B cell (primary cell): ENCODE measurements around the gene ACSM6. TPM values are rescaled to one million over a fixed set of nuclear protein-coding genes. Genes with fewer than 3 reads are reported as not detected.

Source experiments
- ATAC-seq: fragments of 200-7000 bp; cut with Tn5 transposase; one replicate; pipeline ENCODE4 v1.10.0; 2021; ENCODE audit warnings: low read depth, mild to moderate bottlenecking, moderate number of reproducible peaks, moderate library complexity
- CTCF ChIA-PET: fragments of 350-600 bp; sonication (Branson Sonifier 250); formaldehyde crosslinking; loops from one replicate; lab custom pipeline; 2021; ENCODE audit warnings: antibody characterized with exemption, inconsistent platforms; lab: Charles Lee
- POLR2A ChIA-PET: fragments of 350-600 bp; sonication (Branson Sonifier 250); formaldehyde crosslinking; loops from one replicate; lab custom pipeline; 2021; ENCODE audit warnings: antibody characterized with exemption; lab: Charles Lee
- DNase-seq: peaks from one replicate; pipeline ENCODE4 v3.0.0; 2013
- H2AFZ ChIP-seq: 2 replicates; pipeline ENCODE4 v1.6.1; 2012; ENCODE audit warnings: mild to moderate bottlenecking, low read depth, low read length; ENCODE audit not compliant: insufficient read depth, poor library complexity, severe bottlenecking
- H3K27ac ChIP-seq, 2 donors: 1 replicate in 1 of 2; 2 replicates in 1 of 2; pipeline ENCODE4 v1.5.1; 2012 to 2013; ENCODE audit warnings: low read length in 2 of 2, mild to moderate bottlenecking in 2 of 2, moderate library complexity in 1 of 2
- H3K27me3 ChIP-seq, 4 experiments: fragments of 200-600 bp in 1 of 4; sonication (generic) in 1 of 4; replicated peaks in 1 of 4; 1 replicate in 2 of 4; 2 replicates in 2 of 4; pipeline versions ENCODE4 v1.6.1 to v1.7.0; 2013 to 2016; ENCODE audit warnings: low read length in 3 of 4, mild to moderate bottlenecking in 2 of 4, mixed read lengths in 1 of 4, moderate library complexity in 1 of 4; ENCODE audit not compliant: insufficient read depth in 4 of 4, control insufficient read depth in 3 of 4; ENCODE audit errors: control extremely low read depth in 1 of 4
- H3K36me3 ChIP-seq, 2 experiments: replicated peaks in 1 of 2; 1 replicate in 1 of 2; 2 replicates in 1 of 2; pipeline versions ENCODE4 v1.6.1 to v1.7.1; 2013; ENCODE audit warnings: low read length in 1 of 2; ENCODE audit not compliant: insufficient read depth in 2 of 2, control insufficient read depth in 1 of 2; ENCODE audit errors: control extremely low read depth in 1 of 2, extremely low read depth in 1 of 2
- H3K4me1 ChIP-seq, 2 donors: fragments of 200-600 bp in 1 of 2; sonication (generic) in 1 of 2; 1 replicate in 1 of 2; 2 replicates in 1 of 2; pipeline versions ENCODE4 v1.5.1 to v1.6.1; 2013 to 2017; ENCODE audit warnings: low read length in 2 of 2; ENCODE audit not compliant: control insufficient read depth in 2 of 2, insufficient read depth in 2 of 2
- H3K4me2 ChIP-seq: replicated peaks from 2 replicates; pipeline ENCODE3; 2012; ENCODE audit warnings: mild to moderate bottlenecking, low read depth, low read length; ENCODE audit not compliant: poor library complexity, severe bottlenecking
- H3K4me3 ChIP-seq, 5 experiments: fragments of 200-600 bp in 1 of 5; sonication (generic) in 1 of 5; 1 replicate in 3 of 5; 2 replicates in 2 of 5; pipeline versions ENCODE4 v1.5.1 to v1.7.0; 2011 to 2016; ENCODE audit warnings: low read length in 4 of 5, mild to moderate bottlenecking in 4 of 5, low read depth in 2 of 5, control low read depth in 1 of 5, moderate library complexity in 1 of 5; ENCODE audit not compliant: insufficient read depth in 1 of 5; ENCODE audit errors: control extremely low read depth in 1 of 5, extremely low read depth in 1 of 5
- H3K79me2 ChIP-seq: fragments of 200-600 bp; sonication (generic); one replicate; pipeline ENCODE4 v1.6.0; 2016; ENCODE audit warnings: low read length; ENCODE audit not compliant: control insufficient read depth, insufficient read depth
- H3K9ac ChIP-seq: fragments of 200-600 bp; sonication (generic); 2 replicates; pipeline ENCODE4 v1.6.1; 2017; ENCODE audit warnings: mild to moderate bottlenecking, low read length, moderate library complexity
- H3K9me3 ChIP-seq, 3 donors: one replicate each; pipeline versions ENCODE4 v1.6.1 to v1.7.1; 2013; ENCODE audit warnings: low read length in 2 of 3; ENCODE audit not compliant: control insufficient read depth in 2 of 3, insufficient read depth in 1 of 3; ENCODE audit errors: control extremely low read depth in 1 of 3
- H4K20me1 ChIP-seq: 2 replicates; pipeline ENCODE4 v1.6.0; 2012; ENCODE audit warnings: mild to moderate bottlenecking, low read length; ENCODE audit not compliant: insufficient read depth, control insufficient read depth, poor library complexity, severe bottlenecking
- H3K27ac Mint-ChIP-seq: one replicate; pipeline ENCODE4 v1.8.0; 2021; ENCODE audit warnings: mixed read lengths
- H3K27me3 Mint-ChIP-seq: one replicate; pipeline ENCODE4 v1.8.0; 2021; ENCODE audit warnings: mixed read lengths
- H3K4me1 Mint-ChIP-seq: one replicate; pipeline ENCODE4 v1.8.0; 2021; ENCODE audit warnings: mixed read lengths
- H3K4me3 Mint-ChIP-seq: one replicate; pipeline ENCODE4 v1.8.0; 2021; ENCODE audit warnings: mixed read lengths
- H3K9me3 Mint-ChIP-seq: one replicate; pipeline ENCODE4 v1.8.0; 2022; ENCODE audit warnings: mixed read lengths; ENCODE audit not compliant: insufficient read depth
- CTCF ChIP-seq: fragments of 200-600 bp; IDR thresholded peaks from one replicate; pipeline ENCODE4 v1.8.0; 2022; ENCODE audit warnings: antibody characterized with exemption, mild to moderate bottlenecking
- EZH2 ChIP-seq: IDR thresholded peaks from 2 replicates; pipeline ENCODE4 v1.6.1; 2012; ENCODE audit warnings: borderline replicate concordance, low read depth, mild to moderate bottlenecking, moderate library complexity, low read length; ENCODE audit not compliant: insufficient read depth, poor library complexity, severe bottlenecking
- WGBS: methylation state at CpG from one replicate; pipeline ENCODE4 v1.1.5; 2013; ENCODE audit warnings: missing lambda C conversion rate; ENCODE audit not compliant: insufficient coverage; 5-methylcytosine and 5-hydroxymethylcytosine counted together
- intact Hi-C: fragments of 100-400 bp; cut with micrococcal nuclease; formaldehyde crosslinking; loops from one replicate; pipeline ENCODE4 v1.10.0; 2022
- polyA plus RNA-seq: library from polyadenylated mRNA; depleted of rRNA; stranded (reverse); fragments of >200 nt; gene quantifications from 2 replicates; pipeline ENCODE4 v1.2.3, GENCODE V29; 2012
- total RNA-seq, 2 donors: library from RNA; stranded (reverse); fragments of 120-200 nt in 1 of 2; gene quantifications; 1 replicate in 1 of 2; 2 replicates in 1 of 2; pipeline versions ENCODE4 v1.2.3 to v1.2.4, GENCODE V29; 2013 to 2022

The ACSM6 gene
- total and polyA plus RNA-seq, 2 donors (not counting 1 experiment from before 2014, with no cell fraction given) = not detected

GRCh38 chr10:95247200-95247880 is 53.3 kb downstream of the ACSM6 start:
- Histone ChIP-seq H3K9ac (no peak overlapping the region), H3K4me2 (no peak overlapping the region), H3K4me1 (peaks cover 7 to 14% of the 10 kb centered on the region in 2 donors), H2AFZ (no peak overlapping the region), H3K9me3 (no peaks in the 10 kb centered on the region), H3K27ac (peak overlapping the region in 1 of 2 donors; percentile 0), H3K27me3 (no peaks in the 10 kb centered on the region), H4K20me1 (peaks cover 29% of the 10 kb centered on the region), H3K36me3 (peaks cover 4 to 83% of the 10 kb centered on the region in 2 experiments), H3K4me3 (no peak overlapping the region), H3K79me2 (peaks cover 47% of the 10 kb centered on the region)
- ChIA-PET POLR2A (interaction anchor here (1.5 kb wide), 1 partner anchor 116 kb away, joined by 4 read pairs; no protein-coding TSS in a partner anchor), CTCF (interaction anchor here (0.8 to 11.7 kb wide), 24 partner anchors 9 to 197 kb away, joined by 3 to 644 read pairs (median 8); partner anchors contain the start of gene PDLIM1)
- TF ChIP-seq EZH2 (no peak), CTCF (no peak)
- DNase-seq (no peak), ATAC-seq (no peak)
- intact Hi-C loops = loop anchor here (2.0 kb wide), 2 partner anchors 43 to 65 kb away; partner anchors contain the start of gene PDLIM1
- Mint-ChIP-seq H3K4me1 (peaks cover 30% of the 10 kb centered on the region), H3K27me3 (no peaks in the 10 kb centered on the region), H3K27ac (peak overlapping the region; percentile 17), H3K9me3 (no peaks in the 10 kb centered on the region), H3K4me3 (no peak overlapping the region)
- 100% methylated on average over 5 of the region's 6 CpGs for WGBS
